WTC11 (cell line): Measurements from ENCODE around the gene ZDHHC9. TPM values are rescaled to one million over a fixed set of nuclear protein-coding genes. Genes with fewer than 3 reads are reported as not detected.

Experiments
- ATAC-seq: fragments of 200-7000 bp; cut with Tn5 transposase; 2 replicates; pipeline ENCODE4 v1.10.0; 2021; ENCODE audit warnings: mild to moderate bottlenecking, moderate library complexity
- CTCF ChIA-PET: fragments of 300-600 bp; sonication (Branson Sonifier 250); formaldehyde crosslinking; loops from one replicate; lab custom pipeline; 2021; ENCODE audit warnings: antibody characterized with exemption; lab: Charles Lee
- POLR2A ChIA-PET: fragments of 350-600 bp; sonication (Branson Sonifier 250); formaldehyde crosslinking; loops from one replicate; lab custom pipeline; 2021; ENCODE audit warnings: antibody characterized with exemption; lab: Charles Lee
- DNase-seq: peaks from one replicate; pipeline ENCODE4 v3.0.0; 2021; ENCODE audit warnings: low spot score
- H3K27ac Mint-ChIP-seq: 2 replicates; pipeline ENCODE4 v1.8.0; 2021; ENCODE audit warnings: mixed read lengths
- H3K27me3 Mint-ChIP-seq: 2 replicates; pipeline ENCODE4 v1.8.0; 2021; ENCODE audit warnings: low read depth, mild to moderate bottlenecking, moderate library complexity, mixed read lengths
- H3K36me3 Mint-ChIP-seq: 2 replicates; pipeline ENCODE4 v1.8.0; 2021; ENCODE audit warnings: mixed read lengths
- H3K4me1 Mint-ChIP-seq: 2 replicates; pipeline ENCODE4 v1.8.0; 2022; ENCODE audit warnings: mixed read lengths
- H3K4me3 Mint-ChIP-seq: 2 replicates; pipeline ENCODE4 v1.8.0; 2021; ENCODE audit warnings: mild to moderate bottlenecking, moderate library complexity, mixed read lengths
- H3K9me3 Mint-ChIP-seq: 2 replicates; pipeline ENCODE4 v1.8.0; 2021; ENCODE audit warnings: mixed read lengths
- CREM ChIP-seq: sonication (generic); formaldehyde crosslinking; IDR thresholded peaks from 2 replicates; pipeline ENCODE4 v1.8.1; 2022; ENCODE audit warnings: mild to moderate bottlenecking, missing genetic modification reagents, moderate library complexity
- ESRRA ChIP-seq: sonication (generic); formaldehyde crosslinking; IDR thresholded peaks from 2 replicates; pipeline ENCODE4 v1.8.1; 2022; ENCODE audit warnings: mild to moderate bottlenecking, missing genetic modification reagents, borderline replicate concordance
- ETV6 ChIP-seq: sonication (generic); formaldehyde crosslinking; IDR thresholded peaks from 2 replicates; pipeline ENCODE4 v1.8.1; 2022; ENCODE audit warnings: mild to moderate bottlenecking, missing genetic modification reagents
- FOXJ3 ChIP-seq: sonication (generic); formaldehyde crosslinking; IDR thresholded peaks from 2 replicates; pipeline ENCODE4 v1.9.0; 2021; ENCODE audit warnings: missing genetic modification reagents, mild to moderate bottlenecking, borderline replicate concordance
- FOXP1 ChIP-seq: sonication (generic); formaldehyde crosslinking; IDR thresholded peaks from 2 replicates; pipeline ENCODE4 v1.8.0; 2022; ENCODE audit warnings: missing genetic modification reagents, mild to moderate bottlenecking, moderate library complexity, borderline replicate concordance
- GABPB1 ChIP-seq: sonication (generic); formaldehyde crosslinking; IDR thresholded peaks from 2 replicates; pipeline ENCODE4 v1.8.1; 2023; ENCODE audit warnings: mild to moderate bottlenecking, missing genetic modification reagents
- GTF2I ChIP-seq: fragments of 250-450 bp; sonication (Bioruptor Pico); conservative IDR thresholded peaks from 2 replicates; pipeline ENCODE4 v1.4.0; 2021; ENCODE audit warnings: mild to moderate bottlenecking
- JAZF1 ChIP-seq: fragments of 250-450 bp; sonication (Bioruptor Pico); IDR thresholded peaks from 2 replicates; pipeline ENCODE4 v1.9.0; 2021; ENCODE audit warnings: moderate library complexity, mild to moderate bottlenecking, inconsistent platforms
- JUN ChIP-seq: sonication (generic); formaldehyde crosslinking; IDR thresholded peaks from 2 replicates; pipeline ENCODE4 v1.8.0; 2023; ENCODE audit warnings: mild to moderate bottlenecking, missing genetic modification reagents
- KAT7 ChIP-seq: sonication (generic); formaldehyde crosslinking; IDR thresholded peaks from 2 replicates; pipeline ENCODE4 v1.8.1; 2023; ENCODE audit warnings: missing genetic modification reagents, mild to moderate bottlenecking, borderline replicate concordance
- PREB ChIP-seq: sonication (generic); formaldehyde crosslinking; IDR thresholded peaks from 2 replicates; pipeline ENCODE4 v1.8.1; 2022; ENCODE audit warnings: mild to moderate bottlenecking, missing genetic modification reagents, moderate library complexity, borderline replicate concordance
- PRRX2 ChIP-seq: fragments of 250-450 bp; sonication (Bioruptor Pico); IDR thresholded peaks from 2 replicates; pipeline ENCODE4 v1.8.0; 2021; ENCODE audit warnings: mild to moderate bottlenecking
- SMAD3 ChIP-seq: sonication (generic); formaldehyde crosslinking; IDR thresholded peaks from 2 replicates; pipeline ENCODE4 v1.8.0; 2022; ENCODE audit warnings: missing genetic modification reagents, mild to moderate bottlenecking, borderline replicate concordance
- SMAD4 ChIP-seq: sonication (generic); formaldehyde crosslinking; IDR thresholded peaks from 2 replicates; pipeline ENCODE4 v1.8.0; 2022; ENCODE audit warnings: mild to moderate bottlenecking, missing genetic modification reagents
- SP1 ChIP-seq: sonication (generic); formaldehyde crosslinking; conservative IDR thresholded peaks from 2 replicates; pipeline ENCODE4 v1.8.1; 2022; ENCODE audit warnings: missing genetic modification reagents
- STAT6 ChIP-seq: sonication (generic); formaldehyde crosslinking; conservative IDR thresholded peaks from 2 replicates; pipeline ENCODE4 v1.8.1; 2023; ENCODE audit warnings: mild to moderate bottlenecking, low read depth, missing genetic modification reagents, moderate library complexity
- TP53 ChIP-seq: sonication (generic); formaldehyde crosslinking; IDR thresholded peaks from 2 replicates; pipeline ENCODE4 v1.8.1; 2023; ENCODE audit warnings: mild to moderate bottlenecking, missing genetic modification reagents
- ZNF138 ChIP-seq: sonication (generic); formaldehyde crosslinking; conservative IDR thresholded peaks from 2 replicates; pipeline ENCODE4 v1.8.1; 2022; ENCODE audit warnings: mild to moderate bottlenecking, moderate library complexity, missing genetic modification reagents
- ZNF219 ChIP-seq: sonication (generic); formaldehyde crosslinking; IDR thresholded peaks from 2 replicates; pipeline ENCODE4 v1.8.0; 2023; ENCODE audit warnings: missing genetic modification reagents, mild to moderate bottlenecking, borderline replicate concordance
- ZNF232 ChIP-seq: sonication (generic); formaldehyde crosslinking; IDR thresholded peaks from 2 replicates; pipeline ENCODE4 v1.8.0; 2022; ENCODE audit warnings: mild to moderate bottlenecking, missing genetic modification reagents
- ZNF423 ChIP-seq: fragments of 250-450 bp; sonication (Bioruptor Pico); IDR thresholded peaks from 2 replicates; pipeline ENCODE4 v2.1.2; 2022; ENCODE audit warnings: mild to moderate bottlenecking, moderate library complexity
- total RNA-seq: library from RNA; stranded (reverse); gene quantifications from 3 replicates; pipeline ENCODE4 v1.2.3, GENCODE V29; 2021
- TF ChIP-seq, protein P1 (sequence below): fragments of 200-600 bp; IDR thresholded peaks from 2 replicates; pipeline ENCODE4 v1.8.0; 2022; ENCODE audit warnings: antibody characterized with exemption
- TF ChIP-seq, protein P2 (sequence below): fragments of 250-450 bp; sonication (Bioruptor Pico); IDR thresholded peaks from 2 replicates; pipeline ENCODE4 v1.9.0; 2021; ENCODE audit warnings: moderate library complexity, mild to moderate bottlenecking, inconsistent platforms, borderline replicate concordance
- TF ChIP-seq, protein P3 (sequence below): sonication (generic); formaldehyde crosslinking; IDR thresholded peaks from 2 replicates; pipeline ENCODE4 v1.8.1; 2022; ENCODE audit warnings: low read depth, mild to moderate bottlenecking, moderate library complexity, missing genetic modification reagents, borderline replicate concordance
- TF ChIP-seq, protein P4 (sequence below): sonication (generic); formaldehyde crosslinking; conservative IDR thresholded peaks from 2 replicates; pipeline ENCODE4 v1.8.1; 2022; ENCODE audit warnings: mild to moderate bottlenecking, missing genetic modification reagents
- TF ChIP-seq, protein P5 (sequence below): sonication (generic); formaldehyde crosslinking; IDR thresholded peaks from 2 replicates; pipeline ENCODE4 v1.8.0; 2022; ENCODE audit warnings: mild to moderate bottlenecking, missing genetic modification reagents

ZDHHC9 gene
- total RNA-seq, 1 experiment from 2014 or later = 25.0 TPM

DNA sequence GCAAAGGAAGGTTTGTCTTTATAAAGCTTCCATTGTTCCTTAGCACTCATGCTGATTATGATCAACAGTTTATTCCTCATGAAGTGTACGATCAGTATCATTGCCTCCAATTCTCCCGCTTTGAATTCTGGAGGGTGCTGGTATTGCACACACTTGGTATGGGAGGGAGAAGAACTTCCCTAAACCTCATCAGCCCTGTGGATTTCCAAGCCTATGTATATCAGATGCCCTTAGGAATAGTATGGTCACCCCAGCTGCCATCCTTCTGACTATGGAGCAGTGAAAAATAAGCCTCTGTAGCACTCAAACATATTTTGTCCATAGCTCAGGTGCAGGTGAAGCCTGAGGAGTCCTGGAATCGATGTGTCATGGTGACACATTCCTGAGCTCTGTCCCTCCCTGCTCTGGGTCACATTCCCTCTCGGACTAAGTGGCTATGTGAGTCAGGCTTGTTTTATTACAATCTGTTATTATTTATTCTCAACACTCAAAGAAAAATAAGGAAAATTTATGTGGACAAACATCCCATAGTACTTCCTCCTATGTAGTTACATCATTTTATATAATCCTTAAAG lies 2.0 kb upstream of the ZDHHC9 start:
- Mint-ChIP-seq H3K4me1 (peaks cover 15% of the 10 kb centered on the region), H3K27ac (no peak overlapping the region), H3K36me3 (no peaks in the 10 kb centered on the region), H3K27me3 (peaks cover 12% of the 10 kb centered on the region), H3K9me3 (no peaks in the 10 kb centered on the region), H3K4me3 (no peak overlapping the region)
- DNase-seq = no peak
- ATAC-seq = no peak
- TF ChIP-seq PREB (CRISPR knock-in tag) (no peak), STAT6 (CRISPR knock-in tag) (no peak), GABPB1 (CRISPR knock-in tag) (no peak)
- ChIA-PET POLR2A (no interaction called here), CTCF (no interaction called here)

DNA sequence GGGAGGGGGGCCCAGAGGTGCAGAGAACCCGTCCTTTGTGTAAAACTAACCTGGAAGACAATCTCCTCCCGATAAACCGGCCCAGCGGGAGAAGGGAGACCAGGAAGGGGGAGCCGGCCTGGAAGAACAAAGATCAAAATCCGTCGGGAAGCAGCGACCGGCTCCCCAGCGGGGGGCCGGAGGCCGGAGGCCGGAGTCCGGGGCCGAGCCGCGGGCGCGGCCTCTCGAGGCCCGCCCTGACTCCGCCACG lies 552 bp downstream of the ZDHHC9 start:
- ChIA-PET CTCF (no interaction called here), POLR2A (no interaction called here)
- peaks cover 8% of the 10 kb centered on the region; the same call in 1 of the 2 replicates for H3K27me3 Mint-ChIP-seq
- peaks cover 22% of the 10 kb centered on the region for H3K4me1 Mint-ChIP-seq
- ATAC-seq (no peak), DNase-seq (no peak)
- no peaks in the 10 kb centered on the region for H3K9me3 Mint-ChIP-seq
- H3K36me3 Mint-ChIP-seq = no peaks in the 10 kb centered on the region
- peak overlapping the region; percentile 84 for H3K4me3 Mint-ChIP-seq
- no peak overlapping the region for H3K27ac Mint-ChIP-seq
- TF ChIP-seq KAT7 (CRISPR knock-in tag) = no peak
- no peak for TF ChIP-seq ZNF138 (CRISPR knock-in tag)
- TF ChIP-seq TP53 = no peak
- no peak for TF ChIP-seq ZNF423
- no peak for TF ChIP-seq ETV6
- TF ChIP-seq SMAD4 = no peak
- TF ChIP-seq ZNF219 (CRISPR knock-in tag) = no peak
- TF ChIP-seq, protein P1, sequence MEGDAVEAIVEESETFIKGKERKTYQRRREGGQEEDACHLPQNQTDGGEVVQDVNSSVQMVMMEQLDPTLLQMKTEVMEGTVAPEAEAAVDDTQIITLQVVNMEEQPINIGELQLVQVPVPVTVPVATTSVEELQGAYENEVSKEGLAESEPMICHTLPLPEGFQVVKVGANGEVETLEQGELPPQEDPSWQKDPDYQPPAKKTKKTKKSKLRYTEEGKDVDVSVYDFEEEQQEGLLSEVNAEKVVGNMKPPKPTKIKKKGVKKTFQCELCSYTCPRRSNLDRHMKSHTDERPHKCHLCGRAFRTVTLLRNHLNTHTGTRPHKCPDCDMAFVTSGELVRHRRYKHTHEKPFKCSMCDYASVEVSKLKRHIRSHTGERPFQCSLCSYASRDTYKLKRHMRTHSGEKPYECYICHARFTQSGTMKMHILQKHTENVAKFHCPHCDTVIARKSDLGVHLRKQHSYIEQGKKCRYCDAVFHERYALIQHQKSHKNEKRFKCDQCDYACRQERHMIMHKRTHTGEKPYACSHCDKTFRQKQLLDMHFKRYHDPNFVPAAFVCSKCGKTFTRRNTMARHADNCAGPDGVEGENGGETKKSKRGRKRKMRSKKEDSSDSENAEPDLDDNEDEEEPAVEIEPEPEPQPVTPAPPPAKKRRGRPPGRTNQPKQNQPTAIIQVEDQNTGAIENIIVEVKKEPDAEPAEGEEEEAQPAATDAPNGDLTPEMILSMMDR = no peak
- no peak for TF ChIP-seq SP1
- no peak for TF ChIP-seq SMAD3 (CRISPR knock-in tag)
- no peak for TF ChIP-seq JAZF1 (CRISPR knock-in tag)
- TF ChIP-seq, all 79 proteins: peak for 0

- no peaks in the 10 kb centered on the region for H3K36me3 Mint-ChIP-seq
- peaks cover 8% of the 10 kb centered on the region; the same call in 1 of the 2 replicates for H3K27me3 Mint-ChIP-seq
- H3K4me3 Mint-ChIP-seq = peak overlapping the region; percentile 81
- H3K9me3 Mint-ChIP-seq = no peaks in the 10 kb centered on the region
- DNase-seq (peak; percentile 10), ATAC-seq (no peak)
- CTCF ChIA-PET = no interaction called here
- POLR2A ChIA-PET = no interaction called here
- H3K4me1 Mint-ChIP-seq = peaks cover 22% of the 10 kb centered on the region
- H3K27ac Mint-ChIP-seq = no peak overlapping the region
- TF ChIP-seq GTF2I (CRISPR knock-in tag) = no peak
- TF ChIP-seq, protein P2, sequence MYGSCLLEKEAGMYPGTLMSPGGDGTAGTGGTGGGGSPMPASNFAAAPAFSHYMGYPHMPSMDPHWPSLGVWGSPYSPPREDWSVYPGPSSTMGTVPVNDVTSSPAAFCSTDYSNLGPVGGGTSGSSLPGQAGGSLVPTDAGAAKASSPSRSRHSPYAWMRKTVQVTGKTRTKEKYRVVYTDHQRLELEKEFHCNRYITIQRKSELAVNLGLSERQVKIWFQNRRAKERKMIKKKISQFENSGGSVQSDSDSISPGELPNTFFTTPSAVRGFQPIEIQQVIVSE (CRISPR knock-in tag) = no peak
- TF ChIP-seq FOXJ3 (CRISPR knock-in tag) = no peak
- TF ChIP-seq, protein P3, sequence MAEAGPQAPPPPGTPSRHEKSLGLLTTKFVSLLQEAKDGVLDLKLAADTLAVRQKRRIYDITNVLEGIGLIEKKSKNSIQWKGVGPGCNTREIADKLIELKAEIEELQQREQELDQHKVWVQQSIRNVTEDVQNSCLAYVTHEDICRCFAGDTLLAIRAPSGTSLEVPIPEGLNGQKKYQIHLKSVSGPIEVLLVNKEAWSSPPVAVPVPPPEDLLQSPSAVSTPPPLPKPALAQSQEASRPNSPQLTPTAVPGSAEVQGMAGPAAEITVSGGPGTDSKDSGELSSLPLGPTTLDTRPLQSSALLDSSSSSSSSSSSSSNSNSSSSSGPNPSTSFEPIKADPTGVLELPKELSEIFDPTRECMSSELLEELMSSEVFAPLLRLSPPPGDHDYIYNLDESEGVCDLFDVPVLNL (CRISPR knock-in tag) = no peak
- no peak for TF ChIP-seq PRRX2
- no peak for TF ChIP-seq ZNF232 (CRISPR knock-in tag)
- TF ChIP-seq CREM (CRISPR knock-in tag) = no peak
- TF ChIP-seq, protein P4, sequence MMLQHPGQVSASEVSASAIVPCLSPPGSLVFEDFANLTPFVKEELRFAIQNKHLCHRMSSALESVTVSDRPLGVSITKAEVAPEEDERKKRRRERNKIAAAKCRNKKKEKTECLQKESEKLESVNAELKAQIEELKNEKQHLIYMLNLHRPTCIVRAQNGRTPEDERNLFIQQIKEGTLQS (CRISPR knock-in tag) = no peak
- no peak for TF ChIP-seq ESRRA (CRISPR knock-in tag)
- TF ChIP-seq, protein P5, sequence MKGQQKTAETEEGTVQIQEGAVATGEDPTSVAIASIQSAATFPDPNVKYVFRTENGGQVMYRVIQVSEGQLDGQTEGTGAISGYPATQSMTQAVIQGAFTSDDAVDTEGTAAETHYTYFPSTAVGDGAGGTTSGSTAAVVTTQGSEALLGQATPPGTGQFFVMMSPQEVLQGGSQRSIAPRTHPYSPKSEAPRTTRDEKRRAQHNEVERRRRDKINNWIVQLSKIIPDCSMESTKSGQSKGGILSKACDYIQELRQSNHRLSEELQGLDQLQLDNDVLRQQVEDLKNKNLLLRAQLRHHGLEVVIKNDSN (CRISPR knock-in tag) = no peak
- TF ChIP-seq JUN (CRISPR knock-in tag) = no peak
- TF ChIP-seq FOXP1 (CRISPR knock-in tag) = no peak
These were observed 1.0 kb downstream of the ZDHHC9 start for GRCh38 chrX:129842510-129843208.
